ENCODE results near the gene EPS8L3.

DNA sequence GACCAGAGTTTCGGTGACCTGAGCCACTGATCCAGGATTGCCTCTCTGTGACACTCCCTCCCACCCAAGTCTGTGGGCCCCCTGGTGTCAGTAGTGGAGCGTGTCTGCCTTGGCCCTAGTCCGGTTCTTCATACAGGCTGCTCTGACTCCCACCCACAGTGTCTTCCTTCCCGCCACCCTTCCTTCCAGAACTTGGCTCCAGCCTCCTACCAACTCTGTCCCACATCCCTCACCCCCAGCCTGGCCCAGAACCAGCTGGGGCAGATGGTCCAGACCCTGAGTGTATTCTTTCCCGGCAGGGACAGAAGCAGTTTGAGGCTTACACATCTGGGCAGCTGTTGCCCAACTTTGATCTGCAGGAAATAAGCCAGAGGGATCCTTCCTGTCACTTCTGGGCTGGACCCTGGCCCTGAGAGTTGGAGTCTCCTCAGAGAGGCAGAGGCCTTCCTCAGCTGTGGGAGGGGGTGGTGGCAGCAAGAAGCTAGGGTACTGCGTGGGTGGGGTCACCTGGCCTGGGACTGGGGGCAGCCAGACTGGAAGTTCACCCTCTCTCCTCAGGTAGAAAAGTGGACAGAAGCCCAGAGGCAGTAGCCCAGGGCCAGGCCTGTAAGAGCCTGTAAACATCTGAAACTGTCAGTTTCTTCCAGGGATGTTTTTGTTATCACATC, 43.1 kb upstream of the EPS8L3 start:
- no peak for TF ChIP-seq EZH2 (optimal IDR thresholded peaks at IDR 0.05; ENCODE audit: low read depth, low read length)
- TF ChIP-seq, protein P1, sequence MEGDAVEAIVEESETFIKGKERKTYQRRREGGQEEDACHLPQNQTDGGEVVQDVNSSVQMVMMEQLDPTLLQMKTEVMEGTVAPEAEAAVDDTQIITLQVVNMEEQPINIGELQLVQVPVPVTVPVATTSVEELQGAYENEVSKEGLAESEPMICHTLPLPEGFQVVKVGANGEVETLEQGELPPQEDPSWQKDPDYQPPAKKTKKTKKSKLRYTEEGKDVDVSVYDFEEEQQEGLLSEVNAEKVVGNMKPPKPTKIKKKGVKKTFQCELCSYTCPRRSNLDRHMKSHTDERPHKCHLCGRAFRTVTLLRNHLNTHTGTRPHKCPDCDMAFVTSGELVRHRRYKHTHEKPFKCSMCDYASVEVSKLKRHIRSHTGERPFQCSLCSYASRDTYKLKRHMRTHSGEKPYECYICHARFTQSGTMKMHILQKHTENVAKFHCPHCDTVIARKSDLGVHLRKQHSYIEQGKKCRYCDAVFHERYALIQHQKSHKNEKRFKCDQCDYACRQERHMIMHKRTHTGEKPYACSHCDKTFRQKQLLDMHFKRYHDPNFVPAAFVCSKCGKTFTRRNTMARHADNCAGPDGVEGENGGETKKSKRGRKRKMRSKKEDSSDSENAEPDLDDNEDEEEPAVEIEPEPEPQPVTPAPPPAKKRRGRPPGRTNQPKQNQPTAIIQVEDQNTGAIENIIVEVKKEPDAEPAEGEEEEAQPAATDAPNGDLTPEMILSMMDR (IDR thresholded peaks at IDR 0.05; ENCODE audit: low read length) = no peak
- no peak for TF ChIP-seq EZH2phosphoT487 (IDR thresholded peaks at IDR 0.05; ENCODE audit: low read length)

All from MM.1S (cell line).